ENCODE data around the gene PVRIG.
"Not testable (repeated sequence)": the region's sequence is repeated elsewhere in the genome, so short reads cannot be mapped to it uniquely, and the experiment has no call there.

Gene PVRIG

DNA sequence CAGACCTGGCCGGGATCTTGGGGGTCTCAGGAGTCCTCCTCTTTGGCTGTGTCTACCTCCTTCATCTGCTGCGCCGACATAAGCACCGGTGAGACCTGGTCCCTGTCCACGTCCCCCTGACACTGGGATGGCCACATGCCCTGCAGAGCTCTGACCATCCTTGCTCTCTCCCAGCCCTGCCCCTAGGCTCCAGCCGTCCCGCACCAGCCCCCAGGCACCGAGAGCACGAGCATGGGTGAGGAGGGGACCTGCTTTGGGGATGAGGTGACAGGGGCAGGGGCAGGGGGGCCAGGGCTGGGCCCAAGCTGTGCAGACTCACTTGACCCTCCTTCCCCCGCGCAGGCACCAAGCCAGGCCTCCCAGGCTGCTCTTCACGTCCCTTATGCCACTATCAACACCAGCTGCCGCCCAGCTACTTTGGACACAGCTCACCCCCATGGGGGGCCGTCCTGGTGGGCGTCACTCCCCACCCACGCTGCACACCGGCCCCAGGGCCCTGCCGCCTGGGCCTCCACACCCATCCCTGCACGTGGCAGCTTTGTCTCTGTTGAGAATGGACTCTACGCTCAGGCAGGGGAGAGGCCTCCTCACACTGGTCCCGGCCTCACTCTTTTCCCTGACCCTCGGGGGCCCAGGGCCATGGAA, 959 bp downstream of the PVRIG start:
- ChIA-PET POLR2A (interaction anchor here (0.6 to 1.2 kb wide), 2 partner anchors 13 to 72 kb away, joined by 3 read pairs; partner anchors contain the start of gene LAMTOR4), CTCF (no interaction called here)
- no peak for DNase-seq (ENCODE audit: extremely low spot score)
- TF ChIP-seq ZNF384 (IDR thresholded peaks at IDR 0.05), result no peak
- no peak for TF ChIP-seq L3MBTL2 (conservative IDR thresholded peaks at IDR 0.05)
- no peak for TF ChIP-seq BHLHE40 (IDR thresholded peaks at IDR 0.05; ENCODE audit: borderline replicate concordance)
- no peak for TF ChIP-seq ELF4 (IDR thresholded peaks at IDR 0.05)
- no peak for TF ChIP-seq SP1 (IDR thresholded peaks at IDR 0.05)
- TF ChIP-seq FOXM1 (IDR thresholded peaks at IDR 0.05; ENCODE audit: borderline replicate concordance), result no peak
- no peak for TF ChIP-seq FOXK2 (IDR thresholded peaks at IDR 0.05)
- TF ChIP-seq ARNT (IDR thresholded peaks at IDR 0.05), result no peak

DNA sequence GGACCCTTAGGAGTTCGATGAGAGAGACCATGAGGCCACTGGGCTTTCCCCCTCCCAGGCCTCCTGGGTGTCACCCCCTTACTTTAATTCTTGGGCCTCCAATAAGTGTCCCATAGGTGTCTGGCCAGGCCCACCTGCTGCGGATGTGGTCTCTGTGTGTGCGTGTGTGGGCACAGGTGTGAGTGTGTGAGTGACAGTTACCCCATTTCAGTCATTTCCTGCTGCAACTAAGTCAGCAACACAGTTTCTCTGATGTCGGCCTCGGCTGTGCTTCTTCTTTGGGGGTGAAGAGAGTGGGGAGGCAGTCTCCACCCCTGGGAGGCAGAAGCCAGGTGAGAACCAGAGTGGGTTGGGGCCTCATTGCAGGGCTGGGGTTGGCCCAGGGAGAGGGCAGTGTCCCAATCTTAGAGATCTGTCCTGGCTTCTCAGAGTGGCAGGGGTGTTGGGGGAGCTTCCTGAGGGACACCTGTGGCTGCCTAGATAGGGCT, 1.5 kb downstream of the PVRIG start:
- no peak for DNase-seq (ENCODE audit: extremely low spot score)
- POLR2A ChIA-PET, result interaction anchor here (1.2 kb wide), 1 partner anchor 73 kb away, joined by 3 read pairs; the partner anchor contains the start of gene LAMTOR4
- TF ChIP-seq FOXK2 (IDR thresholded peaks at IDR 0.05) (no peak), HDGF (IDR thresholded peaks at IDR 0.05; ENCODE audit: borderline replicate concordance) (no peak), LEF1 (IDR thresholded peaks at IDR 0.05; ENCODE audit: borderline replicate concordance) (no peak), ARNT (IDR thresholded peaks at IDR 0.05) (no peak), CTBP1 (IDR thresholded peaks at IDR 0.05; ENCODE audit: borderline replicate concordance) (no peak), SUZ12 (IDR thresholded peaks at IDR 0.05) (no peak), TARDBP (IDR thresholded peaks at IDR 0.05) (no peak), BHLHE40 (IDR thresholded peaks at IDR 0.05; ENCODE audit: borderline replicate concordance) (no peak), ELF4 (IDR thresholded peaks at IDR 0.05) (no peak), FOXA1 (IDR thresholded peaks at IDR 0.05) (no peak), FOXM1 (IDR thresholded peaks at IDR 0.05; ENCODE audit: borderline replicate concordance) (no peak), NFRKB (IDR thresholded peaks at IDR 0.05) (no peak), SP1 (IDR thresholded peaks at IDR 0.05) (no peak), L3MBTL2 (conservative IDR thresholded peaks at IDR 0.05) (no peak), ZNF384 (IDR thresholded peaks at IDR 0.05) (no peak)
- TF ChIP-seq, protein P1, sequence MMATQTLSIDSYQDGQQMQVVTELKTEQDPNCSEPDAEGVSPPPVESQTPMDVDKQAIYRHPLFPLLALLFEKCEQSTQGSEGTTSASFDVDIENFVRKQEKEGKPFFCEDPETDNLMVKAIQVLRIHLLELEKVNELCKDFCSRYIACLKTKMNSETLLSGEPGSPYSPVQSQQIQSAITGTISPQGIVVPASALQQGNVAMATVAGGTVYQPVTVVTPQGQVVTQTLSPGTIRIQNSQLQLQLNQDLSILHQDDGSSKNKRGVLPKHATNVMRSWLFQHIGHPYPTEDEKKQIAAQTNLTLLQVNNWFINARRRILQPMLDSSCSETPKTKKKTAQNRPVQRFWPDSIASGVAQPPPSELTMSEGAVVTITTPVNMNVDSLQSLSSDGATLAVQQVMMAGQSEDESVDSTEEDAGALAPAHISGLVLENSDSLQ (IDR thresholded peaks at IDR 0.05), result no peak
- CTCF ChIA-PET, result no interaction called here

DNA sequence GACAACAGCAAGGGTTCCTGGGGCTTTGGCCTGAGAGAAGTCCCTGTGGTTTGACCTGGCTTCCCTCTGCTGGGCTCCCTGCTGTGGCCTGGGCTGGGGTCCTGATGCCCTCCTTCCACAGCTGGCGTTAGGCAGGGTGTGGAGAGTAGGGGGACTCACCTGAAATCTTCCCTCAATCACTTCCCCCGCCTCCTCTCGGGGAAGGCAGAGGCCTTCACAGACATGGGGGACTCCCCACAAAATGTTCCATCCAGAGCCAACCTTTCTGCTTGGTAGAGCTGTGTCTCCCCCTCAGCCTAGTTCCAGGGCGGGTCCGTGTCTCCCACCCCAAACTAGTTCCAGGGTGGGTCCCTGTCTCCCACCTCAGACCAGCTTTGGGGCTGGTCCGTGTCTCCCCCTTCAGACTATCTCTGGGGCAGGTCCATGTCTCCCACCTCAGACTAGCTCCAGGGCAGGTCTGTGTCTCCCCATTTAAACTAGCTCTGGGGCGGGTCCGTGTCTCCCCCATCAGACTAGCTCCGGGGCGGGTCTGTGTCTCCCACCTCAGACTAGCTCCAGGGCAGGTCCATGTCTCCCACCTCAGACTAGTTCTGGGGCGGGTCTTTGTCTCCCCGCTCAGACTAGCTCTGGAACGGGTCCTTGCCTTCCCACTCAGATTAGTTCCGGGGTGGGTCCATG, 2.2 kb downstream of the PVRIG start:
- ChIA-PET POLR2A (interaction anchor here (1.2 kb wide), 1 partner anchor 73 kb away, joined by 3 read pairs; the partner anchor contains the start of gene LAMTOR4), CTCF (no interaction called here)
- TF ChIP-seq CTBP1 (IDR thresholded peaks at IDR 0.05; ENCODE audit: borderline replicate concordance) (no peak), ARNT (IDR thresholded peaks at IDR 0.05) (no peak), HDGF (IDR thresholded peaks at IDR 0.05; ENCODE audit: borderline replicate concordance) (no peak), FOXK2 (IDR thresholded peaks at IDR 0.05) (no peak), LEF1 (IDR thresholded peaks at IDR 0.05; ENCODE audit: borderline replicate concordance) (no peak), SUZ12 (IDR thresholded peaks at IDR 0.05) (no peak), NFRKB (IDR thresholded peaks at IDR 0.05) (no peak), FOXA1 (IDR thresholded peaks at IDR 0.05) (no peak), L3MBTL2 (conservative IDR thresholded peaks at IDR 0.05) (no peak), FOXM1 (IDR thresholded peaks at IDR 0.05; ENCODE audit: borderline replicate concordance) (no peak), BHLHE40 (IDR thresholded peaks at IDR 0.05; ENCODE audit: borderline replicate concordance) (no peak), TARDBP (IDR thresholded peaks at IDR 0.05) (no peak), ZNF384 (IDR thresholded peaks at IDR 0.05) (no peak), ELF4 (IDR thresholded peaks at IDR 0.05) (no peak), SP1 (IDR thresholded peaks at IDR 0.05) (no peak)
- TF ChIP-seq, protein P1 (IDR thresholded peaks at IDR 0.05), result no peak
- no peak for DNase-seq (ENCODE audit: extremely low spot score)

DNA sequence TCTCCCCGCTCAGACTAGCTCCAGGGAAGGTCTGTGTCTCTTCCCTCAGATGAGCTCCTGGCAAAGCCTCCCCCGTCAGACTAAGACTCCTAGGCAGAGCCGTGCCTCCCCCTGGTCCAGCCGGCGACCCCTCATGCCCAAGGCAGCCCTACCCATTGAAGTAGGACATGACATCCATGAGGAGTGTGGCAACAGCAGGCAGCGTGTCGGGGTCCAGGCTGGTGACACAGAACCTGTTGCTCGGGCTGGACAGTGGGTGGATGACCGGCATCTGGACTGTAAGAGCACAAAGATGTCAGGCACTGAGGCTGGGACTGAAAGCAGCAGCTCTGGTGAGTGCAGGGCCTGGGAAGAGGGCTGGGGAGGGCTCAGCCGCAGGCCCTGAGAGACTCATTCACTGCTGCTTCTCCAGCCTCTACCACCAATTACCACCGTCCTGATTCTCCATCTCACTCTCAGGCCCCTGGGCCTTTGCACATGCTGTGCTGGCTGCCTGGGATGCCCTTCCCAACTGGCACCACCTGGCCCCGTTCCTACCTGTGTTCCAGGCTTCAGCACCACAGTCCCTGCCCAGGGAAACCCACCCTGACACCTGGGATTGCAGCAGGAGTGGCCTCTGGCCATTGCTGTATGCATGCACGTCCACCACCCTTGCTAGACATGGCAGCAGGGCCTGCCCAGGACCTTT, 2.8 kb downstream of the PVRIG start:
- POLR2A ChIA-PET, result no interaction called here
- DNase-seq (ENCODE audit: extremely low spot score), result no peak
- TF ChIP-seq ZNF384 (IDR thresholded peaks at IDR 0.05) (no peak), HDGF (IDR thresholded peaks at IDR 0.05; ENCODE audit: borderline replicate concordance) (no peak), SP1 (IDR thresholded peaks at IDR 0.05) (no peak), ELF4 (IDR thresholded peaks at IDR 0.05) (no peak), FOXK2 (IDR thresholded peaks at IDR 0.05) (no peak), LEF1 (IDR thresholded peaks at IDR 0.05; ENCODE audit: borderline replicate concordance) (no peak), TARDBP (IDR thresholded peaks at IDR 0.05) (no peak), SUZ12 (IDR thresholded peaks at IDR 0.05) (no peak), CTBP1 (IDR thresholded peaks at IDR 0.05; ENCODE audit: borderline replicate concordance) (no peak), L3MBTL2 (conservative IDR thresholded peaks at IDR 0.05) (no peak), NFRKB (IDR thresholded peaks at IDR 0.05) (no peak), FOXA1 (IDR thresholded peaks at IDR 0.05) (no peak), BHLHE40 (IDR thresholded peaks at IDR 0.05; ENCODE audit: borderline replicate concordance) (no peak), ARNT (IDR thresholded peaks at IDR 0.05) (no peak), FOXM1 (IDR thresholded peaks at IDR 0.05; ENCODE audit: borderline replicate concordance) (no peak)
- TF ChIP-seq, protein P1 (IDR thresholded peaks at IDR 0.05), result no peak
- CTCF ChIA-PET, result no interaction called here

DNA sequence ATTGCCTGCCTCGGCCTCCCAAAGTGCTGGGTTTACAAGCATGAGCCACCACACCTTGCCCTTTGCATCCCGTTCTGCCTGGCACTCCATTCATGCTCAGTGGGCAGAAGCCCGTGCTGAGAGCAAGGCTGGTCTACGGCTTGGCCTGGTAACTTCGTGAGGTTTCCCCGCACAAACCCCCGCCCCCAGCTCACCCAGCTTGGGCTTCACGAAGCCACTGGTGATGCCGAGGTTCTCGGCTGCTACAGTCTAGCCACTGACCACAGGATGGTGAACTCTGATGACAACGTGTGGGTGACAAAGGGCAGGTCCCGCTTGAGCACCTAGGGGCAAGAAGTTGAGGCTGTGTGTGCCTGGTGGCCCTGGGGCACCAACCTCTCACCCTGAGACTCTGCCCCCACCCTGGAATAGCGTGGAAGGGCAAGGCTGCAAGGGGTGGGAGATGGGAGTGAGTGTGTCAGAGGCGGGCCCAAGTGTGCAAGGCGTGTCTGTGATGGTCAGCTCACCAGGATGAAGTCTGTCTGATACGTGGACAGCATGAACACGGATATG, 3.7 kb downstream of the PVRIG start:
- CTCF ChIA-PET; POLR2A ChIA-PET; DNase-seq (ENCODE audit: extremely low spot score): not testable (repeated sequence)

DNA sequence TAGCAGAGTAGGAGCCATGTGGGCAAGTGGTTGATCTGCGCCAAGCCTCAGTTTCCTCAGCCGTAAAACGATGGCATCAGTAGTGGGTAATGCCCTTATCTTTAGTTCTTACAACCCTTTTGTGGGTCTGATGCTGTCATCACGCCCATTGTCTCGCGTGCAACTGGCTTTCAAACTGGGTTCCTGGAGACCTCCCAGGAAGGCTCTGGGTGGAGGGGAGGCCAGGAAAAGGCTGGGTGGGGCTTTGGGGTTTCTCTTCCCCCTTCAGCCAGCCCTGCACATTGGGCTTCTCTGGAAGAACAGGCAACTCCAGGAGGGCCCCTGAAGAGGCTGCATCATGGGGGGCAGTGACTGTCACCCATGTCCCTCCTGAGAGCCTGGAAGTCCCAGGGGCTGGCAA, 5.1 kb downstream of the PVRIG start:
- POLR2A ChIA-PET; DNase-seq (ENCODE audit: extremely low spot score); CTCF ChIA-PET: not testable (repeated sequence)

DNA sequence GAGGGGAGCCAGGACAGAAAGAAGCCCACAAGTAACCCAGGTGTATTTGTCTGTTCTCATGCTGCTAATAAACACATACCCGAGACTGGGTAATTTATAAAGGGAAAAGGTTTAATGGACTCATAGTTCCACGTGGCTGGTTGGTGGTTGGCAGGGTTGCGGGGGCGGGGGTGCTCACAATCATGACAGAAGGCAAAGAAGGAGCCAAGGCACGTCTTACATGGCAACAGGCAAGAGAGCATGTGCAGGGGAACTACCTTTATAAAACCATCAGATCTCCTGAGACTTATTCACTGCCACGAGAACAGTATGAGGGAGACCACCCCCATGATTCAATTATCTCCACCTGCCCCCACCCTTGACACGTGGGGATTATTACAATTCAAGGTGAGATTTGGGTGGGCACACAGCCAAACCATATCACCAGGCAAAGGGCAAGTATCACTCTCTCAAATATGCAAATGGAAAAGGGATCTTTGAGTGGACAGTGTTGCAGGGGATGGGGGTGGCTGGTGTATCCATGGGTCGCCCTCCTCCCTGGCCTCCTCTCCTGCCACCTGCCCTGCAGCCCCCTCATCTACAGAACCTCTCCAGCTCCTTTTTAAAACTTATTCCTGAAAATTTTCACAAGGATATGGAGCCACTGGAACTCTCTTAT, 15.0 kb downstream of the PVRIG start:
- CTCF ChIA-PET; POLR2A ChIA-PET; DNase-seq (ENCODE audit: extremely low spot score): not testable (repeated sequence)

DNA sequence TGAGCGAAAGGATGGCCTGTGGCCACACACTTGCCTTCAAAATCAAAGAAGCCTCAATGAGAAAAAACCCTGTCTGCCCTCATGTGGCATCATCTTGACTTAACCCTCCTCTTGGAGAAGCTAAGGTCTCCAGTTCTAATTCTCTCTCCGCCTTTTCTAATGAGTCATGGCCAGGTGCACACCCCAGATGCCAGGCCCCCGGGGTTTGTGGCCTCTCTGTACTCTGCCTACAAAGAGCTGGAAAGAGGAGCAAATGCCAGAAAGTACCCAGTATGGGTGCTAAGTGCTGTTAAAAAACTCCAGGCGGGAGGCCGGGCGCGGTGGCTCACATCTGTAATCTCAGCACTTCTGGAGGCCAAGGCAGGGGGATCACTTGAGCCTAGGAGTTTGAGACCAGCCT, 20.2 kb downstream of the PVRIG start:
- CTCF ChIA-PET; POLR2A ChIA-PET; DNase-seq (ENCODE audit: extremely low spot score): not testable (repeated sequence)

DNA sequence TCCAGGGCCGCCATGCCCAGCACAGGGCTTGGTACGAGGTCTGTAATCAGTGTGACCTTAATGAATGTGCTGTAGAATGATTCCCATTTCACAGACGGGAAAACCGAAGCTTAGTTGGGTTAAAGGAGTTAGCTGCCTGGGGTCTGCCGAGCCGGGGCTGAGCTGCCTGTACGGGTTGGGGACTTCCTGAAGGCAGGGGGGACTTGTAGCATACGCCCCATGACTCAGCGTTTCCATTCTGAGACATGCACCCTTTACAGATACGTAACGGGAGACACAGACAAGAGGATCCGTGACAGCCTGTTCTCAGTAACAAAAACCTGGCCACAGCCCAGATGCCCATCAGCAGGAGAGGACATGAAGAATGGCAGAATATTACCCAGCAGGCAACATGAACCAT, 23.6 kb downstream of the PVRIG start:
- DNase-seq (ENCODE audit: extremely low spot score); CTCF ChIA-PET; POLR2A ChIA-PET: not testable (repeated sequence)
